Panc1 (cell line): ENCODE results near the gene SMIM43. TPM values are rescaled to one million over a fixed set of nuclear protein-coding genes. Genes with fewer than 3 reads are reported as not detected.
A peak's percentile ranks its signal among the peaks of the same experiment; 100 is the strongest.

Experiments used
- ATAC-seq: fragments of 200-7000 bp; cut with Tn5 transposase; 2 replicates; pipeline ENCODE4 v1.9.1; 2020; ENCODE audit warnings: mild to moderate bottlenecking, moderate library complexity
- BruUV-seq: library from RNA; stranded (reverse); fragments of 400-500 nt; replicated peaks from 2 replicates; lab custom pipeline; 2021; lab: Mats Ljungman, UMichigan
- CTCF ChIA-PET: fragments of 300-600 bp; sonication (Branson Sonifier 250); formaldehyde crosslinking; loops from one replicate; lab custom pipeline; 2022; ENCODE audit warnings: antibody characterized with exemption; lab: Charles Lee
- POLR2A ChIA-PET: fragments of 300-600 bp; sonication (Branson Sonifier 250); formaldehyde crosslinking; loops from one replicate; lab custom pipeline; 2022; ENCODE audit warnings: antibody characterized with exemption; lab: Charles Lee
- DNase-seq: peaks from one replicate; pipeline ENCODE4 v3.0.0-alpha.2; 2010; ENCODE audit warnings: low read depth, low spot score
- H3K27ac ChIP-seq: 2 replicates; pipeline ENCODE4 v1.5.1; 2011; ENCODE audit warnings: mild to moderate bottlenecking, low read length, inconsistent platforms
- H3K27me3 ChIP-seq: fragments of 200-500 bp; sonication (Bioruptor generic); 2 replicates; pipeline ENCODE4 v1.6.0; 2014; ENCODE audit warnings: low read length, inconsistent platforms; ENCODE audit not compliant: control insufficient read depth, insufficient read depth
- H3K36me3 ChIP-seq: fragments of 200-500 bp; sonication (Bioruptor generic); 2 replicates; pipeline ENCODE4 v1.5.1; 2014; ENCODE audit warnings: inconsistent platforms, mild to moderate bottlenecking, low read length, moderate library complexity; ENCODE audit not compliant: control insufficient read depth, insufficient read depth
- H3K4me1 ChIP-seq: 2 replicates; pipeline ENCODE4 v1.5.1; 2011; ENCODE audit warnings: inconsistent platforms, mild to moderate bottlenecking, low read length, moderate library complexity; ENCODE audit not compliant: control insufficient read depth, insufficient read depth
- H3K4me3 ChIP-seq, 2 experiments: 2 replicates each; pipeline ENCODE4 v1.5.1; 2011 to 2012; ENCODE audit warnings: low read depth in 2 of 2, low read length in 2 of 2, mild to moderate bottlenecking in 2 of 2, inconsistent platforms in 1 of 2, moderate library complexity in 1 of 2
- H3K9me3 ChIP-seq: fragments of 200-500 bp; sonication (Bioruptor generic); 2 replicates; pipeline ENCODE4 v1.5.1; 2014; ENCODE audit warnings: low read depth, mild to moderate bottlenecking, inconsistent platforms, low read length, moderate library complexity; ENCODE audit not compliant: control insufficient read depth, insufficient read depth
- CTCF ChIP-seq: fragments of 450-650 bp; IDR thresholded peaks from 2 replicates; pipeline ENCODE4 v1.5.1; 2017; ENCODE audit warnings: mild to moderate bottlenecking
- POLR2AphosphoS5 ChIP-seq: IDR thresholded peaks from 2 replicates; pipeline ENCODE4 v1.6.1; 2012; ENCODE audit warnings: mild to moderate bottlenecking, low read depth, low read length, moderate library complexity
- REST ChIP-seq, 2 experiments: IDR thresholded peaks; 2 replicates each; pipeline ENCODE4 v1.6.1; 2011 to 2012; ENCODE audit warnings: low read depth in 2 of 2, control low read depth in 1 of 2, low read length in 1 of 2, mild to moderate bottlenecking in 1 of 2, moderate library complexity in 1 of 2; ENCODE audit not compliant: insufficient read depth in 1 of 2
- SIN3A ChIP-seq: IDR thresholded peaks from 2 replicates; pipeline ENCODE4 v1.6.1; 2012; ENCODE audit warnings: low read depth, mild to moderate bottlenecking, low read length, moderate library complexity, borderline replicate concordance; ENCODE audit not compliant: insufficient read depth
- TCF7L2 ChIP-seq: IDR thresholded peaks from 2 replicates; pipeline ENCODE4 v1.6.1; 2011; ENCODE audit warnings: mild to moderate bottlenecking, low read depth, low read length, inconsistent platforms
- in situ Hi-C: cut with HindIII; loops from 2 replicates; pipeline ENCODE4 v1.10.0; 2016; ENCODE audit warnings: low sequenced_read_pairs, low pct_unique_long_range_greater_than_20kb
- intact Hi-C: fragments of 100-400 bp; cut with micrococcal nuclease; formaldehyde crosslinking; loops from one replicate; pipeline ENCODE4 v1.10.0; 2022; ENCODE audit not compliant: unreplicated experiment
- total RNA-seq: library from RNA; stranded (reverse); gene quantifications from one replicate; pipeline ENCODE4 v1.2.1, GENCODE V29; 2021; ENCODE audit not compliant: unreplicated experiment

Gene SMIM43
- total RNA-seq, 1 experiment from 2014 or later, result not detected

- intact Hi-C loops (no loop called here), in situ Hi-C loops (no loop called here)
- Histone ChIP-seq H3K27me3 (no peaks in the 10 kb centered on the region), H3K36me3 (peaks cover 12% of the 10 kb centered on the region), H3K4me1 (no peaks in the 10 kb centered on the region; the same call in 1 of the 2 replicates), H3K9me3 (no peaks in the 10 kb centered on the region), H3K27ac (peak overlapping the region; percentile 98), H3K4me3 (peak overlapping the region; percentile 71 to 84)
- CTCF ChIA-PET, result interaction anchor here (0.6 kb wide), 1 partner anchor 110 kb away, joined by 5 read pairs; no protein-coding TSS in a partner anchor
- POLR2A ChIA-PET, result no interaction called here
- no TSS peak for BruUV-seq
- ATAC-seq (no peak), DNase-seq (no peak)
- no peak for TF ChIP-seq POLR2AphosphoS5
These were observed 36.7 kb upstream of the SMIM43 start for GRCh38 chr4:121801715-121802075.

GRCh38 chr4:121800961-121801714 lies 36.2 kb upstream of the SMIM43 start, which contains the start of gene EXOSC9:
Gene EXOSC9, plus strand, starts transcription at chr4:121801323. Its CDS starts 102 bp downstream, at chr4:121801425.
- Histone ChIP-seq H3K4me1 (no peaks in the 10 kb centered on the region; the same call in 1 of the 2 replicates), H3K36me3 (peaks cover 12% of the 10 kb centered on the region), H3K4me3 (peak within 1 kb of the TSS; percentile 71 to 84), H3K9me3 (no peaks in the 10 kb centered on the region), H3K27me3 (no peaks in the 10 kb centered on the region), H3K27ac (peak within 1 kb of the TSS; percentile 98)
- BruUV-seq, result no TSS peak
- ChIA-PET POLR2A (interaction anchor here (0.8 kb wide), 1 partner anchor 15 kb away, joined by 4 read pairs; no protein-coding TSS in a partner anchor), CTCF (interaction anchor here (0.6 kb wide), 1 partner anchor 110 kb away, joined by 5 read pairs; no protein-coding TSS in a partner anchor)
- intact Hi-C loops, result no loop called here
- in situ Hi-C loops, result no loop called here
- peak; percentile 95 for ATAC-seq
- DNase-seq, result peak; percentile 68
- no peak for TF ChIP-seq CTCF
- TF ChIP-seq POLR2AphosphoS5, result peak; percentile 85
- no peak for TF ChIP-seq TCF7L2
- 0 out of 2 replicates have a peak, but pooled peaks have one; percentile 42 for TF ChIP-seq SIN3A

GRCh38 chr4:121800638-121800960 lies 35.6 kb upstream of the SMIM43 start:
- H3K4me1 ChIP-seq, result no peaks in the 10 kb centered on the region; the same call in 1 of the 2 replicates
- no peak for TF ChIP-seq REST (IDR thresholded peaks at IDR 0.05; ENCODE audit: insufficient read depth in 1 of 2, low read depth in 2 of 2, low read length in 1 of 2)
- TF ChIP-seq POLR2AphosphoS5, result no peak
- no peak for TF ChIP-seq TCF7L2
- no peak for TF ChIP-seq SIN3A
- no peak for TF ChIP-seq CTCF
- in situ Hi-C loops (no loop called here), intact Hi-C loops (no loop called here)
- ATAC-seq (peak; percentile 68), DNase-seq (no peak)
- H3K27me3 ChIP-seq, result no peaks in the 10 kb centered on the region
- peaks cover 12% of the 10 kb centered on the region for H3K36me3 ChIP-seq
- H3K4me3 ChIP-seq, result peak overlapping the region; percentile 71 to 84
- H3K9me3 ChIP-seq, result no peaks in the 10 kb centered on the region
- TSS peak; percentile 95 for BruUV-seq
- H3K27ac ChIP-seq, result peak overlapping the region; percentile 98
- CTCF ChIA-PET, result interaction anchor here (0.6 kb wide), 1 partner anchor 144 kb away, joined by 6 read pairs; no protein-coding TSS in a partner anchor
- POLR2A ChIA-PET, result interaction anchor here (0.8 kb wide), 1 partner anchor 15 kb away, joined by 4 read pairs; no protein-coding TSS in a partner anchor
